Prostate gland (tissue), 2 donors: ENCODE results near the gene SEL1L3.

ENCODE experiments used
- POLR2A ChIP-seq: fragments of 450-650 bp; IDR thresholded peaks from one replicate; pipeline ENCODE4 v1.6.1; 2016; ENCODE audit warnings: antibody characterized with exemption, mild to moderate bottlenecking
- TF ChIP-seq, protein P1 (sequence below), 4 experiments: fragments of 200-600 bp in 2 of 4; fragments of 450-650 bp in 2 of 4; sonication (generic) in 2 of 4; IDR thresholded peaks; 1 replicate in 3 of 4; 2 replicates in 1 of 4; pipeline ENCODE4 v1.5.1; 2016 to 2019; ENCODE audit warnings: antibody characterized with exemption in 4 of 4, mild to moderate bottlenecking in 2 of 4, moderate library complexity in 2 of 4

DNA sequence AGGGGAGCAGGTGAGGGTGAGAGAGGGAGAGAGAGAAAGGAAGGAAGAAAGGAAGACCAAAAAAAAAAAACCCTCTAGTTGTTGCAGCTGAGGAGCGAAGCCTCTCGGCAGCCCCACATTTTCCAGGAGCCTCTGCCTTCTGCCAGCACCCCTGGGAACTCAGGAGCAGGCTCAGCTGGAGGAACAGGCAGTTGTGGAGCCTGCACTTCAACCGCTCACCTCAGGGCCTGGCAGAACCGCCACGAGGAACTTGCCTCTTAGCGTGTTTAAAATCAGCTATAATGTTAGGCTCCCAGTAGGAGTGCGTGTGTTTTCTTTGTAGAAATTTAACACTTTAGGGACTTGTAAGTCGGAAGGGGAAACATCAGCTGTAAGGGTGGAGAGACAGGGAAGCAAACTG lies 65.7 kb downstream of the SEL1L3 start:
- no peak for TF ChIP-seq POLR2A
- TF ChIP-seq, protein P1, sequence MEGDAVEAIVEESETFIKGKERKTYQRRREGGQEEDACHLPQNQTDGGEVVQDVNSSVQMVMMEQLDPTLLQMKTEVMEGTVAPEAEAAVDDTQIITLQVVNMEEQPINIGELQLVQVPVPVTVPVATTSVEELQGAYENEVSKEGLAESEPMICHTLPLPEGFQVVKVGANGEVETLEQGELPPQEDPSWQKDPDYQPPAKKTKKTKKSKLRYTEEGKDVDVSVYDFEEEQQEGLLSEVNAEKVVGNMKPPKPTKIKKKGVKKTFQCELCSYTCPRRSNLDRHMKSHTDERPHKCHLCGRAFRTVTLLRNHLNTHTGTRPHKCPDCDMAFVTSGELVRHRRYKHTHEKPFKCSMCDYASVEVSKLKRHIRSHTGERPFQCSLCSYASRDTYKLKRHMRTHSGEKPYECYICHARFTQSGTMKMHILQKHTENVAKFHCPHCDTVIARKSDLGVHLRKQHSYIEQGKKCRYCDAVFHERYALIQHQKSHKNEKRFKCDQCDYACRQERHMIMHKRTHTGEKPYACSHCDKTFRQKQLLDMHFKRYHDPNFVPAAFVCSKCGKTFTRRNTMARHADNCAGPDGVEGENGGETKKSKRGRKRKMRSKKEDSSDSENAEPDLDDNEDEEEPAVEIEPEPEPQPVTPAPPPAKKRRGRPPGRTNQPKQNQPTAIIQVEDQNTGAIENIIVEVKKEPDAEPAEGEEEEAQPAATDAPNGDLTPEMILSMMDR (IDR thresholded peaks at IDR 0.05) = no peak
